Cortex of kidney (tissue), 1 donor: Measurements from ENCODE around the gene PBOV1.
"Not testable (repeated sequence)": the region's sequence is repeated elsewhere in the genome, so short reads cannot be mapped to it uniquely, and the experiment has no call there.

ENCODE experiments used
- DNase-seq: peaks from one replicate; lab custom pipeline; 2025; lab: John Stamatoyannopoulos, UW

PBOV1 gene

DNA sequence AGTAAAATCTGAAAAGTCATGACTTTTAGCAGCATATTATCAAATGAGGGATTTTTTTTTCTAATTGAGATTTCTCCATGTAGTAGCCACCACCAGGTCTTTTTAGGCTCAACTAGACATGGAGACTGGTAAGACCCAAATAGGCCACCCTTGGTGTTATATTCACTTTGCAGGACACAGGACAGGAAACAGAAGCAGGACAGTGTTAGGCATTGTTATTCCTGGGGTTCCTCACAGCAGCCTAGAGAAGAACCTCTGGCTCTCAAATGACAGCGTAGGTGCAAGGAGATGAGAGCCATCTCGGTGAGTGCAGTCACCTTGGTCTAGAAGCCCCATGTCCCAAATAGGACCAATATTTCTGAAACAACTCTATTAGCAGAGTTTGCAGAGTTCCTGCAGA, 19.2 kb upstream of the PBOV1 start:
- no peak for DNase-seq

DNA sequence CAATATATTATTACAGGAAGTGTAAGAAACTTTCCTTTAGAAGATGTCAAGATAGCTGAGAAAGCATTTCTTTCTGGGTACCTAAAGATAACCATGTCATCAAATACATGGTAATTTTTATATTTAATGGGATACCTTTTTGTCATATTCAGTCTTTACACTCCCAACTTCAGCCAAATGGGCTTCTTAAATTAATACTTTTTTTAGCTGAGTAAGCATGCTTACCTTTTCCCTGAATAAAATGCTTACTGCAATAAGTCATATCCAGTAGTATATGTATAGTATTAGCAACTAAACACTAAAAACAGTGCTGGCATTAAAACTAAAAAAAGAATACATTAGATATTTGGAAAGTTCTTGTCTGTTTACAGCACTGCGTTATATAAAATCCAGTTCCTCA, 17.4 kb upstream of the PBOV1 start:
- no peak for DNase-seq

DNA sequence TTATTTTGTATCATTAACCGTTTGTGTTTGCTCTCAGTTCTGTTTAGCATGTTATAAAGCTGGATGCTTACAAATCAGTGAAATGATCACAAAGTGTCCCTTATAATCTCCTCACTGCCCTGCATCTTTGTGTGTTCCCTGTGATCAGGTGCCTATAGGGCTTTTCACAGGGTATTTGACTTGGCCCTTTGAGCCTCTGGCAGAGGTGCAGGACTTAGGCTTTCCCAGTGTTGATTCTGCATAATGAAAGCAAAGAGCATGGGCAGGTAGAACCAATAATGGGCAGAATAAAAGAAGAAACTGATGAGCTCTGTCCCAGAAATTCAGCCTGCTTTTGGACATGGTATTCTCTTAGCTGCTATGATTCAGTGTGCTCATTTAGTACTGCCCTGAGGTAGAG, 16.9 kb upstream of the PBOV1 start:
- DNase-seq, result no peak

DNA sequence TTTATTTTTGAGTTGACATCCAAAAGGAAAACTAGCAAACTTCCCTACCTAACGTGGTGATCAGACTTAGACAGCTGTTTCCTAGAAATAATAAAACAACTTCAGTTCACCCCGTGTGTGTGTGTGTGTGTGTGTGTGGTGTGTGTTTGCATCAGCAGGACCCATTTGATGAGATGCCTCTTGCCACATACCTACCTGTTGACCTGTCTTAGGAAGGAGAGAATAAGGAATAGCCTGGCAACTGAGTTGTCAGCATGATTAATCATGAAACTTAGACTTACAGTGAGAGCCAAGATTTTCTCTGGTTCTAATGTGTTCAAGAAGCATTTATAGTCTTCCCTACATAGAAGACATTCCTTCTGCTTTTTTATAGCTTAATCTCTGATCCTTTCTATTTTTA, 16.1 kb upstream of the PBOV1 start:
- DNase-seq, result no peak

DNA sequence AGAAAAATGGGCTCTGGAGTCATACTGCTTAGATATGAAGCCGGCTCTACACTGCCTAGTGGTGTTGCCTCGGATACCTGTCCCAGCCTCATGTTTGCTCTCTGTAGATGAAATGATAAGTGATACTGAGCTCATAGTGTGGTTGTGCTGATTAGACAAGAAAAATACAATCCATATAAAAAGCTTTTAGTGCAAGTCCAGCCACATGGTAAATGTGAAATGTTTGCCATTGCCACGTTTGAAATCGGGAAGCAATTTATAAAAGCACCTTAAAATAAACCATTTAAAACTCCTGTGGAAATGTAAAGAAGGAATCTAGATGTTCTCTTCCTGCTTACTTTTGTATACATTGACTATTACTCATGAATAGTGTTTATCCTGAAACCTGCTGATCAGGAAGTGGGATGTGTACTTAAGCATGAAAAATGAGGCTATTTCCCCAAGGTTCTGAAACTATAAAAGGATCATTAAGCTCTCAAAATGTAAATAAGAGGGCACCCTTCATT, 13.1 kb upstream of the PBOV1 start:
- DNase-seq, result no peak

DNA sequence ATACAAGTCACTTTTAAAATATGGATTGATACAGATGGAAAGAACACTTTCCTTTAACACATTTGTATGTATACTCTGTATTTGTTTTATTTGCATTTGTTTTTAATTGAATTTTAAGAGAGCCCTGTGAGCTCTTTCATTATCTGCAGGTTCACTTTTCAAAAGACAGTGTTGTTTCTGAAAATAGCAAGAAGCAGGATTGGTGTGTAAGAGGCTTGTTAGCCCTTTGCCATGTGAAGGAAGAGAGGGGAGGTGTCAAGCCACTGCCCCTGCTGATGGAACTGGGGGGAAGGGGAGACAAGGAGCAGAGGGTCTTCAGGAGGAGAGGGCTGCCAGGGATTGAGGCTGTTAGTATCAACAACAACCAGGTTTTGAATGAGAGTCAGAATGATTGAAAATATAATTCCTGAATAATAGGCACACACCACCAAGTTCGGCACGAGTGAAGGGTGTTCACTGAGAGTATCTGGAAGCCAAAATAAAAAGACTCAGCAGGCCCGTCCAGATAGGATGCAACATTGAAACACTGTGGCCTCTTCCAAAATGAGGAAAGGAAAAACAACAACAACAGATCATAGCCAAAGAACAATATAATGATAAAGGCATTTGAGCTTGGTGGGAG, 12.6 kb upstream of the PBOV1 start:
- DNase-seq, result no peak

DNA sequence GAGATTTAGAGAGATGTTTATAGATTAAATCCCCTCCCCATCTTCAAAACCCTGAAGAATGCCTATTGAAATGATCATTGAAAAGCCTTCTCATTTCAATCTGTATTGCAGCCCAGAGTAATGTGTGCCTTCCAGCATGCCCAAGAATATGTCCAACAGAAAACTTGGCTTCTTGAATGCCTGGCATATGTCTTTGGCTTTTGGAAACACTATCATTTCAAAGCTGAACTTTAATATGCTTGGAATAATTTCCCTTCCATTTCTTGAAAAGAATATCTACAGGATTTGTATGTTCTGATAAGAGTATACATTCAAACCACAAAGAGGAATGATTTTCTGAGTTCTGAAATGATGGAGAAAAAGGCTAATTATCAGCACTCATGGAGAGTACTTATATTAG, 11.9 kb upstream of the PBOV1 start:
- no peak for DNase-seq

DNA sequence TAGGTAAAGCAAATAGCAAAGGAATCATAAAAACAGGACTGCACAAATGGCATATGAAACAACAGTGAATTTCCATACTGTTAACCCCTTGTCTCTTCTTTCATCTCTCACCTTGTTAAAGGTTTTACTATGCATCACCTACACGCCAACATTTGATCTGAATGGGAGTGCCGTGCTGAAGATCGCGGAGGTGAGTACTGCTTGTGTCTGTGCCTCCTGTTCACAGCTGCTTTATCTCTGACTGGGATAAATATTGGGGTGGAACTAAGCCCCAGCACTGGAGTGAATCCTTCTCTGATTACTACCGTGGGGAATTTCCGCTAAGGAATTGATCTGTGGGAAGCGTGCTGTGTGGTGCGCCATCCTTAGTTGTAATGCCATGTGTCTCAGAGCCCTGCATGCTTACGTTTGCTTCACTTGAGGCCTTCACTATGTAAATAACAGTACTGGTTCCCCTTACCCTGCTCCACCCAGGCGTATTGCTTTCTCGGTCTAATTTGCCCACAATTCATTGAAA, 11.4 kb upstream of the PBOV1 start:
- DNase-seq, result no peak

DNA sequence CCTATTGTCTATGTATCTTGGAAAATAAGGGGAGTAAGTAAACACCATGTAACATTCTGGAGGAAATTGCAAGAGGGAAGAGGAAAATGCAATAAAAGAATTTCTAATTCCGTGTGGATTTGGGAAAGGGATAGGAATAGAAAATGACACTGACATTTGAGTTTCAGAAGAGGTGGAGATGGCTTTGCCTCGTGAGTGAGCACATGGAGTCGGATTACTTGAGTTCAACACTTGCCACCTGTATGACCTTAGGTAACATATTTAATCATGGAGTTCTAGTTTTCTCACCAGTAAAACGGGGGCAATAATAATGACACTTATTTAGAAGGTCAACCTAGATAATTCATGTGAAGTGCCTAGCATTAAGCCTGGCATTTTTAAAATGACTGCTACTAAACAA, 10.8 kb upstream of the PBOV1 start:
- no peak for DNase-seq

DNA sequence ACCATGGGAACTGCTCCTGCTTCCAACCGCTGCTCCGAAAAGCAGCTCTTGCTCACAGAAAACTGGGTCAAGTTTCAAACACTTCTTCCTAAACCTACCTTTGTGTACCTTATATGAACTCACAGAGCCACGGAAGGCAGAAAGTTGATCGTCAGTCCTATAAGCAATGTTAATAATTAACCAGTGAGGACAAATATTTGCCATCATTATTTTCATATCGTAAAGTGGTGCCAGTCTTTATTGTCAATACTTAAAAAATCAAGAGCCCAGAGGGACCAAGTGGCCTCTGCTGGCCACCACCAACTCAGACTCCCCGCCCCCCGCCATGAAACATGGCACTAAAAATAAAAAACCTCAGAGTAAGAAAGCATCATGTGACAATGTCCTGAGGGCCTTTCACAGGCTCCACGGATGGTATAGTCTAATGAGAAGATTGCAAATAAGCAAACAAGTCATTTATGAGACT, 9.1 kb upstream of the PBOV1 start:
- no peak for DNase-seq

DNA sequence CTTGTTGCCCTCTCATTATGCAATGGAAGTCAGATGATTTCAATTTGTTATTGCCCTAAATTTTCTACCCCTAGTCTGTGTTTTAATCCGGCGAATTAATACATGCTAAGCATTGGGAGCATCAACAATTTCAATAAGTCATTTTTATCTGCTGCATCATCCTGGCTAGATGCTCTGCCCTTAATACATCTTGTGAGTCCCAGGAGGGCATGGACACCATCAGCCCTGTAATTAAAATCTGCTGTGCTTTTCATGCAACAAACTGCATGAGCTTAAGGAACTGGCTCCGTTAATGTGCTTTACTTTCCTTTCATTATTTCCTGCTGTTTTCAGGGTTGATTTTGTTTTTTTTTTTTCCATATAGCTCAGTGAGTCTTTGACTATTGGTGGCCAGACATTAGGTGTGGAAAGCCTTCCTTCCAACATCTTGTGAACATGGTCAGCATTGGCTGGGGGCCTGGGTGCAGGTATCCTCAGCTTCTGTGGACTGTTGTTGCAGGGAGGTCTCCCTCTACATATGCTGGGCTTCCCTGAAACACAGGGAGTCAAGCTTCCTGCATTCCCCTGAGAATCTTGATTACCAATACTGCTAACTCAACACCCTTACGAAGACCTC, 8.5 kb upstream of the PBOV1 start:
- DNase-seq, result no peak

DNA sequence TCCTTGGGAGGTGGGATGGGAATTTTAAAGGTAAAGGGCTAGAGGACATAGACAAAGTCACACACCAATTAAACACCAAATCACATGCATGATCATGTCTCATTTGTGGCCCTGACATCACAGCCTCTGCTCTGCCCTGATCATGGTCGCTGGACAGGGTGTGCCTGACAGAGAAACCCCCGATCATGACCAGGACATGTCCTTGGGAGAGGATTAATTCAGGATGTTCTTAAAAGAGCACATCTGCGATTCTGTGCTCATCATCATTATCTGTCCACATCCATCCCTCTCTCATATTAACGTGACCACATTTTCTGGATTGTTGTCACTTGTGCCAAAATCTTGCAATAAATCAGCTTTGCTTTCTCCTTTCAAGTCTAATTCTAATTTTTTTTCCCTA, 7.7 kb upstream of the PBOV1 start:
- no peak for DNase-seq

DNA sequence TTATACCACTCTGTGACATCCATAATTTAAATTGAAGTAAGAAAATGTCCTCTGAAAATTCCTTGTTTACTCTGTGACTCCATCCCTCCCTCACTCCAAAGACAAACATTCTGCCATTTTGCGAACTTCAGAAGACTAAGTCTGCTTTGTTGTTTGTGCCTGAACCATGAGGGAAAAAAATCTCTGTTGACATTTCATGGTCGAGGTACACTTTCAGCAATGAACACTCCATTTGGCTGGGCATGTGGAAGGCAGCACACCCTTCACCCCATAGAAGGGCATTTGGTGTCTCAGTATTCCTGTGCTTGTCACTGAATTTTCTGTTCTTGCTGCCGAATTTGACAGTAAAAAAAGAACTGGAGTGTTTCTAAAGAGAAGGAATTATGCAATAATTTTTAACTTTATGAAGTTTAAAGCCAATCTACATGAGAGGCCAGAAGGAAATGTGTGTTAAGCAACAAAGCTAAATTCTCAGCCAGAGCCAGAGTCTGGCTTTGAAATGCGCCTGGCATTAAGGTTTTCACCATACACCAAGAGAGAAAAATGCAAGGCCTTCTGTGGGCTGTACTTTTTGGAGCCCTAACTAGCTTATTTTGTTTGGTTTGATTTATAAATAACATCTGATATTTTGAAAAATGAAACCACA, 4.7 kb upstream of the PBOV1 start:
- DNase-seq, result no peak

DNA sequence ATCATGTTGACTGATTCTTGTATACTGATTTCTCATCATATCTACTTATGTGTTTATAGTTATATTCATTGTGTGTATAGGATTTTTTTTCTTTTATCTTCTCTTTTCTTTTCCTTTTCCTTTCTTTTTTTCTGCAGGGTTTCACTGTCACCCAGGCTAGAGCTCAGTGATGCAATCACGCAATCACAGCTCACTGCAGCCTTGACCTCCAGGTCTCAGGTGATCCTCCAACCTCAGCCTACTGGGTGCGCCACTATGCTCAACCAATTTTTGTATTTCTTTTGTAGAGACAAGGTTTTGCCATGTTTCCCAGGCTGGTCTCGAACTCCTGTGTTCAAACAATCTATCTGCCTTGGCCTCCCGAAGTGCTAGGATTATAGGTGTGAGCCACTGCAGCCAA, 1.6 kb upstream of the PBOV1 start:
- no peak for DNase-seq

DNA sequence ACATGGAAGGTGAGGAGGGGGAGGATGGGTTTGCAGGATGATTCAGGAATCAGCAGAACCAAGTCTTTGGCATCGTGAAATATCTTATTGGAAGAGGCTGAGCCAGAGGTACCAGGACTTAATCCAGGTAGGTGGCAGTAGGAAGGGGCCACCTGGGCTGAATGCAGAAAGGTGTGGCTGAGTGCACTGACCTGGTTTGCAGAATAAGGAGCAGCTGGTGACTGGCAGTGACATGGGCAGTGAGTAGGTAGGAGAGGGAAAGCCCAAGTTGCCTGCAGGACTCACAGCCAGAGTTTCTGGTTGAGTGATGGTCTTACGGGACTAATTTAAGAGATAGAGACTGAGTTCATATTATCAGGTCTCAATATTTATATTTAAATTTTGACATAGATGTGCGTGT, 1.1 kb upstream of the PBOV1 start:
- no peak for DNase-seq

DNA sequence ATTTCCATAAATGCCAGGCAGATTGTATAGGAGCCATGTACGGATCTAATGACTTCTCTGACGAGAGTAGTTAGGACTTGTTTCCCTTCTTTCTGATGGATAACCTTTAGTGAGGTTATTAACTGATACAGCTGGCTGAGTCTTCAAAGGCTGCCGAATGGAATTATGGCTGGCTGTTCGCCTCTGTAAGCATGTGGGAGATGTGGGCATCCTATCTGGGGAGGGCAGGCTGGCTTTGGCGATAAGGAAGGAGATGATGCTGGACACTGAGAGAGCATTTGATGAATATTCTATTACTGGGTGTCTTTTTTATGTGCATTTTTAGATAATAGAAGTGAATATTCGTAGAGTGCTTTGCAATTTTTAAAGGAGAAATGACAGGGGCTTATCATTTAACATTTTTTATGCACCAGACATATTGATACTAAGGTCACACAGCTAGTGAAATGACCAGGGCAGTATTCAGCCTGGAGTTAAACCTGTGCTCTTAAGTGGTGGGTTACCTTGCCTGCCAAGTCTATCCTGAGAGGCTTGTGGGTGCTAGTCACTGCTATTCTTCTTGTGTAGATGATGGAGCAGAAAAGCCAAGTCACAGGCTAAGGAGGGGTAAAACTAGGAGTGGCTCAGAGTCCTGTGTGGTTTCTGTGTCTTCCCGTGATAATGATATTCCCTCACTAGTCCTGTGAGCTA, 3.1 kb downstream of the PBOV1 start:
- no peak for DNase-seq

DNA sequence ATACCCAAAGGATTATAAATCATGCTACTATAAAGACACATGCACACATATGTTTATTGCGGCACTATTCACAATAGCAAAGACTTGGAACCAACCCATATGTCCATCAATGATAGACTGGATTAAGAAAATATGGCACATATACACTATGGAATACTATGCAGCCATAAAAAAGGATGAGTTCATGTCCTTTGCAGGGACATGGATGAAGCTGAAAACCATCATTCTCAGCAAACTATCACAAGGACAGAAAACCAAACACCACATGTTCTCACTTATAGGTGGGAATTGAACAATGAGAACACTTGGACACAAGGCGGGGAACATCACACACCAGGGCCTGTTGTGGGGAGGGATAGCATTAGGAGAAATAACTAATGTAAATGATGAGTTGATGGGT, 5.8 kb downstream of the PBOV1 start:
- DNase-seq, result not testable (repeated sequence)

DNA sequence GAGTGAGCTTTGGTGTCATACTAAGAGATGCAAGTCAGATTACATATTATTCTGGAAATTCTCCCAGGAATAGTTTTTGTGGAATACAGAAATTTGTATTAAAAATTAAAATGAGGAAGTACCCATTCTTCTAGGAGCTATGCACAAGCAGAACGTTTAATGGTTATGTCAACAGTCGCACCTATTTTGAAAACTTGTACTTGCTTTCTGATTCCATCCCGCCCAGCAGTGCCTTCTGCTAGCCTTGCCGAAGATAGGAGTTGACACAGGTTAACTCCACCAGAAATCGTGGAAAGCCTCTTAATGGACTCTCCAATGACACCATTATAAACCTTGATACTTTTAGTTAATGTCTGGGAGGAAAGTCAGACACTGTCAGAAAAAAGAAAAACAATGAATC, 6.7 kb downstream of the PBOV1 start:
- no peak for DNase-seq

DNA sequence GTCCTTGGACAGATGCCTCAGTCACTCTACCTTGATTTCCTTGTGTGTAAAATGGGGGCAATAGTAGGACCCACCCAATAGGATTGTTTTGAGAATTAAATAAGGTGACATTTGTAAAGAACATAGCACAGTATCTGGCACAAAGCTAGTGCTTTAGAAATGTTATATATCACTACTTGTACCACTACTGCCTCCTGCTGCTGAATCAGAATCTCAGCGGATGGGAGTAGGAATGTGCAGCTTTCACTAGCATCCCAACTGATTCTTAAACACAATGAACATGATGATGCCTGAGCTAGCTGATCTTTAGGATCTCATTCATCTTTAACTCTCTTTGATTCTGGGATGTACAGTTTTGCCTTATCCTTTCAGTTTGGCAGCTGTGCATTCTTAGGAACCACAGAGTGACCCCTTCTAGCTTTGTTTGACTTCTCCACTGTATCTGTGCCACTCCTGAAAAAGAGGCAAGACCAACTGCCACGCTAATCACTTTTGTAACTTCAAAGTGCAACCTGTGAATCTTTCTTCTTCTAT, 7.2 kb downstream of the PBOV1 start:
- no peak for DNase-seq

DNA sequence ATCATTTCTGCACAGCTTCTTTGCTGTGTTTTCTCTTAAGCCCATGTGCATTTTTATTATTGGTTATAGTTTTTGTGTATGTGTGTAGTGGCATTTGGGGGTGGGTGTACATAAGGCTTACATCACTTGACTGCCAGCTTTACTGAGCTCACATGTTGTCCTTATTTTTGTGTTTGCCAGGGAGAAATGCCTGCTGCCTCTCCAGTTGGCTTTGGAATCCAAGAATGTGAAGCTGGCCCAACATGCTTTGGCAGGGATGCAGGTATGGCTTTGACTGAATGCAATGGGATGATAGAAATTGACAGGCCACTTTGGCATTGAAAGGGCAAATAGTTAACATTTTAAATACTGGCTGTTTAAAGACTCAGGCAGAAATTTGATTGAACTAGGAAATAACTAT, 11.4 kb downstream of the PBOV1 start:
- DNase-seq, result no peak

DNA sequence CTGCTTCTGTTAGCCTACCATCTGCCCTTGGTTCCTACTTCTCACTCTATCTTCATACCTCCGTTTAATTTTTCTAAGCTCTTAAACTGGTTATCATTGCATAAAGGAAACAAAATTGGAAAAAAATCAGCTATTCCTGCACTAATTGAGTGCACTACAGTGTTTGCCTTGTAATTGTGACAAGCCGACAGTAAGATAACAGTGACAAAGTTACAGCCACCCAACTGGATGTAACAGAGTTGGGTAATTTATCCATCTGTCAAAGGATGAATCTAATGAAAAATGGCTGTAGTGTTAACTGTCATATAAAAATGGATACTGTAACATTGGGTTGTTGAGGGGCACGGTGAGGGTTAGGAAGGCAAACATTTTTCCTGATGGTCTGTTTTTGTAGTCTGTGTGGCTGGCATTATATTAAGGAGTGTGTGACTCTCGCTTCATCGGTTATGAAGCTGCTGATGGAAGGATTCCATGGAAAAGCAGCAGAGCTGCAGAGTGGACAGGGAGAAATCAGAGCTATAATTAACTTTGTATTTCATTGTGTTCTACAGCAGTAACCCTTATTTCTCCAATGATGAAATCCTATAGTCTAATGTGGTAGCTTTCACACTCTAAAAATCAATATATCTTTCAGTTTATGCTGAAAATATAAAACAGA, 12.7 kb downstream of the PBOV1 start:
- DNase-seq, result no peak
